GM19328 (cell line): ENCODE data around the gene SCAPER.
"Not testable (repeated sequence)": the region's sequence is repeated elsewhere in the genome, so short reads cannot be mapped to it uniquely, and the experiment has no call there.

ENCODE experiments used
- ATAC-seq: cut with Tn5 transposase; IDR thresholded peaks from one replicate; pipeline ENCODE4 v1.9.1; 2021; ENCODE audit warnings: mild to moderate bottlenecking, moderate library complexity; ENCODE audit not compliant: unreplicated experiment

Gene SCAPER

DNA sequence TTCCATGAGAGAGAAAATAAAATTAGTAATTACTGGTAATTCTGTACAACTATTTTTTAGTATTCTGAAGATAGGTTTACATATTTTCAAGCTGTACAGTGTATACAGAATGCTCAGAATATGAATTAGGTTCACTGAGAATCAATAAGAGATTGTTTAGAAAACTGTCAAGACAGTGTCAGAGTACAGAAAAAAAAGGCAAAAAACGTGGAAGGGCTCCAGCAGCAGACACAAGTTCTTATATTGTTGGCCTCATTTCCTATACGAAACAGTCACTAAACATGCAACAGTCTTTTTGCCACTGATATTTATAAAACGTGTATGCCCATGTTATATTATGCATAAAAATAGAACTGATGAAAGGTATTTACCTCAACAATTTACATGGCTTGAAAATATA, 464.7 kb downstream of the SCAPER start:
- ATAC-seq = no peak

GRCh38 chr15:76439542-76439941, 465.6 kb downstream of the SCAPER start:
- ATAC-seq = no peak

GRCh38 chr15:76433798-76434400, 471.2 kb downstream of the SCAPER start:
- no peak for ATAC-seq

DNA sequence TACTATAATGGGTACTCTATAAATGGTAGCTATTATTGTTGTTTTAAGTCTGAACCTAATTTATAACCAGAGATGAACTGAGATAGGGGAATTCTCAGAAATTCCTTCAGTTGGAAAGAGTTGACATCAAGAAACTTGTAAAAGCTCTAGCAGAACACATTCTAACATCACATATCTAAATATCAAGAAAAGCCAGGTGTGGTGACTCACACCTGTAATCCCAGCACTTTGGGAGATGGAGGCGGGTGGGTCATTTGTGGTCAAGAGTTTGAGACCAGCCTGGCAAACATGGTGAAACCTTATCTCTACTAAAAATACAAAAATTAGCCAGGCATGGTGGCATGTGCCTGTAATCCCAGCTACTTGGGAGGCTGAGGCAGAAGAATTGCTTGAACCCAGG, 472.1 kb downstream of the SCAPER start:
- not testable (repeated sequence) for ATAC-seq

- ATAC-seq = no peak
These were observed 472.5 kb downstream of the SCAPER start for GRCh38 chr15:76432604-76433003.

DNA sequence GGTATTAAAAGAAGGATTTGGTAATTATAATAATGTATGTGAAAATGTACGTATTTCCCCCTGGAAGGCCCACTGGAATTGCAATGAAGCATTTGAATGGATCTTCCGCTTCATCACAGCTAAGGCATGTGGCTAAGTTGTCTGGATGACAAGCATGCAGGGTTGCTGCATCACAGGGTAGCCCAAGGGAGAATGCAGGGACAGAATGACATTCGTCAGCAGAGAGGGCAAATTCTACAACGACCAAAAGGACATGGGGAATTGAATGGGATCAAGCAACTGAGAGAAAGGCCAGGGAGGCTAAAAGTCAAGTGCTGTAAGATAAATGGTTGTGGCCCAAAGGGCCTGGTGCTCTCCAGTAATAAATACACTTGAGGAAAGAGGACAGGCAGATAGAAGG, 473.2 kb downstream of the SCAPER start:
- no peak for ATAC-seq

DNA sequence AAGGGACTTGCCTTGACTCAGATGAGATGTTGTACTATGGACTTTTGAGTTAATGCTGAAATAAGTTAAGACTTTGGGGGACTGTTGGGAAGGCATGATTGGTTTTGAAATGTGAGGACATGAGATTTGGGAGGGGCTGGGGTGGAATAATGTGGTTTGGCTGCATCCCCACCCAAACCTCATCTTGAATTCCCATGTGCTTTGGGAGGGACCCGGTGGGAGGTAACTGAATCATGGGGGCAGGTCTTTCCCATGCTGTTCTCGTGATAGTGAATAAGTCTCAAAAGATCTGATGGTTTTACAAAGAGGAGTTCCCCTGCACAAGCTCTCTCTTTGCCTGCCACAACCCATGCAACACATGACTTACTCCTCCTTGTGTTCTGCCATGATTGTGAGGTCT, 474.4 kb downstream of the SCAPER start:
- ATAC-seq = not testable (repeated sequence)

DNA sequence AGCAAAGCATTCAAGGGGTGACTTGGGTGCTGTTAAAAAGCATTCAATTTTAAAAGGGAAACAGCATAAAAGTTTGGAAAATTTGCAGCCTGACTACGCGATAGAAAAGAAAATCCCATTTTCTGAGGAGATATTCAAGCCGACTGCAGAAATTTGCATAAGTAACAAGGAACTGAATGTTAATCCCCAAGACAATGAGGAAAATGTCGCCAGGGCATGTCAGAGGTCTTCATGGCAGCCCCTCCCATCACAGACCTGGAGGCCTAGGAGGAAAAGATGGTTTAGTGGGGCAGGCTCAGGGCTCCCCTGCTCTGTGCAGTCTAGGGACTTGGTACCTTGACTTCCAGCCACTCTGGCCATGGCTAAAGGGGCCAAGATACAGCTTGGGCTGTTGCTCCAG, 475.5 kb downstream of the SCAPER start:
- no peak for ATAC-seq

- no peak for ATAC-seq
These were observed 478.2 kb downstream of the SCAPER start for GRCh38 chr15:76426941-76427340.

- no peak for ATAC-seq
These were observed 486.6 kb downstream of the SCAPER start for GRCh38 chr15:76418352-76419140.

GRCh38 chr15:76401285-76401684, 503.9 kb downstream of the SCAPER start:
- ATAC-seq = no peak

DNA sequence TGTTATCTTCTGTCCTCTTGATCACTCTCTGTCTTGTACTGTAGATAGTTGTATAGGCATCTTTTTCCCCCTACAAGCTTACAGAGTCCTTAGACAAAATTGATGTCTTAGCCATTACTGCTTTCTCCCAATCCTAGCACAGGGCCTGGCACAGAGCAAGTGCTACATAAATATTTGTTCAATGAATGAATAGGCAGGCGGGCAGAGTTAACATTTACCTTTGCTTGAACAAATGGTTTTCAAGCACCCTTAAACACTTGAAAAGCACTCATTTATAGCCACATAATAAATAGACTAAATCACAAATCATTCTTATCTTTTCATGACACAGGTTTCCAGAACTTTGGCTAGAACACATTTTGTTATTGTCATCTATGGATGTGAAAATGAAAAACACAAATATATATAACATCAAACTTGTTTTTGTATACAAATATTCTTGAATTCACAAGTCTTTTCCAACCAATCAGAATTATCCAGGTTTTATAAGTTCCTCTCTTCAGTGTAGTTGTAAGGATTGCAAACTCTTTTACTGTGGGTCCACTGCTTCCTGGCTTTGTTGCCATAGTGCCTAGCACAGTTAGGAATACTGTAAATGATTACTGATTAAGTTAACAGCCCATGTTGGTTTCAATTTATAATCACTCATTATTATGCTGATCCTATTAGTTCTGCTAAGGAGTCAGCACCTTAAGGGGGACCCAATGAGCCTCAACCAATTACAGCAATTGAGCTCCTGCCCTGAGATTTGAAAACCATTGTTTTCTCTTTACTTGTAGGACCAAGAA, 506.6 kb downstream of the SCAPER start:
- no peak for ATAC-seq

GRCh38 chr15:76393614-76394013, 511.5 kb downstream of the SCAPER start:
- no peak for ATAC-seq

DNA sequence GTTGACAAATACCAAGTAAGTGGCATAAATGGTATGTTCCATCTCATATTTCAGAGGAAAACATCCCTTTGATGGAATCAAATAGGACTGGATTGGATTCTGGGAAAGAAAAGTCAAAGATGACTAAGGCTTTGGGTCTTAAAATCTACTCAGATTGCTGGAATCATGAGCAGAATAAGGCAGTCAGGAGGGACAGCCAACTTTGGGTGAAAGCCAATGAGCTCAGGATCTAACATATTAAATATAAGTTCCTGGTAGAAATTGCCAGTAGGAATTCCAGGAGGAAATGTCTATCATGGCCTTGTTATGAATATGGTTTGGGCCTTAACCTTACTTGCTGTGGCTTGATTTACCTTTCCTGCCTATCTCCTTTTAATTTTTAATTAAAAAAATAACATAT, 513.3 kb downstream of the SCAPER start:
- ATAC-seq = no peak

DNA sequence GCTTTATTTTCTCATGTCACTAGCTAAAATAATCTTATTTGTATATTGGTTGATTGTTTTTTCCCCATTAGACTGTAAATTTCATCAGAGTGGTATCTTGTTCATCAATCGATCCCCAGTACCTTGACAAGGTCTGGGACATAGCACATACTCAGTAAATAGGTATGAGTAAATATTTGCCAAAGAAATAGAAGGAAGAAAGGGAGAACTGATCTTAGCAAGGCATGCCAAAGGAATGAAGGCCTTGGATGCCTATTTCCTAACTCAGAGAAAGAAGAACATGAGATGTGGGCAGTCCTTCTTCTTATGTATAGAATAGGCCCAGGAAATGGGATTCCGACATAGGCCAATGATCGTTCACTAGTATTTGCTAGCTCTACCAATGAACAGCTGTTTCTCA, 513.8 kb downstream of the SCAPER start:
- no peak for ATAC-seq

GRCh38 chr15:76390571-76390970, 514.6 kb downstream of the SCAPER start:
- no peak for ATAC-seq

DNA sequence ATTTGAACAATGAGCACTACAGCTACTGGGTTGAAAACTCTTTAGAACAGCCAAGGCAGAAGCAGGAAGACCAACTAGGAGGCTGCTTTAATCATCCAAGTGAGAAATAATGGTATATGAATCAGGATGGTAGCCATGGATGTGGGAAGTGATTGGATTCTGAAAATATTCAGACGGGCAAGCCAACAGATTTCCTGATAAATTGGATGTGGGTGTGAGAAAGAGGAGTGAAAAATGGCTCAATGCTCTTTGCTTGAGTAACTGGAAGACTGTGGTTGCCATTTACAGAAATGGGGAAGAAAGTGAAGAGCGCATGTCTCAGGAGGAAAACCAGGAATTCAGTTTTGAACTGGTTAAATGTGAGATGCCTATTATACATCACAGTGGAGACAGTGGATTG, 518.2 kb downstream of the SCAPER start:
- ATAC-seq = no peak

DNA sequence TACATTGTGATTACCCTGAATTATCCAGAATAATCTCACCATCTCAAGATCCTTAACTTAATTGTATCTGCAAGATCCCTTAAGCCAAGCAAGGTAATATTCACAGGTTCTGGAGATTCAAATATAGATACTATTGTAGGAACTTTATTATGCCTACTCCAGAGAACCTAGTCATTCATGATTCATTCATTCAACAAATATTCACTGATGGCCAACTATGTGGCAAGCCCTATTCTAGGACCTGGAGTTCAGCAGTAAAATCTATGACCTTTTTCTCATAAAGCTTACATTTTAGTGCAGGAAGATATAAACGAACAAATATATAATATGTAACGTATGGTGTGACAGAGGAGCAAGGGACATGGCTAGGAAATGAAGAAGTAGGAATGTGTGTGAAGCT, 519.0 kb downstream of the SCAPER start:
- no peak for ATAC-seq

DNA sequence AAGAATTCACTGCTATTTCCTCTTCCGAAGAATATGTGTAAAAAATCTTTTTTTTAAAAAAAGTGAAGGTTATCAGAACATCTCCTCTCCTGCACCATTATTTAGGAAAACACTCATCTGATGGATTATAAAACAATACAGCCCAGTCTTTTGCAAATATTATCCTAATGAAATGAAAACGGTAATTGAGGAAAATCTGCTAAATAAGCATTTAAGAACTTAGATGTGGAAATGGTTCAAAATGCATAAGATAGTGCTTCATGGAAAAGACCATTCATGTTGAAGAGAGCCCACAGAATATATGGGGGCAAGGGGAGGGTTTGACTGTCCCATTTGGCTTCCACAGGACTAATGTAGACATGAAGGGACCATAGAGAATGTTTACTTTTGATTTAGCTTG, 520.7 kb downstream of the SCAPER start:
- ATAC-seq = no peak

- ATAC-seq = no peak
These were observed 522.0 kb downstream of the SCAPER start for GRCh38 chr15:76382987-76383728.

DNA sequence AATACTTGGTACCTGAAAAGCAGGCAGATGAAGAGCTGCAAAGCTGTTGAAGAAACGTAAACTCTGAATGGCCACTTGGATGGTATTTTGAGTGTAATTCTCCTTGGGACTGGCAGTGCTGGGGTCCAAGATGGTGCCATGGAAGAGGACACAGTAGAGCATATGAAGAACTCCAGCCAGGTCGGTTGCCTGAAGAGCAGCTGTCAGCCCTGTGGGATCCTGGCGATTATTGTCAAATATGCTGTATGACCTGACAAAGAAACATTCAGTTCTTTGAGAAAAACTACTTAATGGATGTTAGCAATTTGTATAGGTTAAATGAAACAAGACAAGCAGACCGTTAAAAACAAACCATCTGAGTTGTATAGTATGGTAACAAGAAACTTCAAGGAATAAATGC, 523.8 kb downstream of the SCAPER start:
- ATAC-seq = no peak
